GM08714 (cell line): ENCODE measurements around the gene TYW1B.
"Not testable (repeated sequence)": the region's sequence is repeated elsewhere in the genome, so short reads cannot be mapped to it uniquely, and the experiment has no call there.

ENCODE experiments used
- H3K4me3 ChIP-seq: fragments of 200-500 bp; sonication (Bioruptor generic); 2 replicates; pipeline ENCODE4 v1.5.1; 2014; ENCODE audit warnings: mild to moderate bottlenecking, low read length, inconsistent platforms
- ZNF274 ChIP-seq: IDR thresholded peaks from 2 replicates; pipeline ENCODE4 v1.6.1; 2012; ENCODE audit warnings: mild to moderate bottlenecking, low read depth, low read length

Gene TYW1B

GRCh38 chr7:72711927-72712326, 116.1 kb downstream of the TYW1B start:
- not testable (repeated sequence) for H3K4me3 ChIP-seq

- H3K4me3 ChIP-seq: no peak overlapping the region
- TF ChIP-seq ZNF274: no peak
Observed at GRCh38 chr7:72710983-72711382, 117.0 kb downstream of the TYW1B start.

- H3K4me3 ChIP-seq: no peak overlapping the region
- no peak for TF ChIP-seq ZNF274
Observed at GRCh38 chr7:72709909-72710308, 118.1 kb downstream of the TYW1B start.

GRCh38 chr7:72708371-72709050, 119.5 kb downstream of the TYW1B start:
- H3K4me3 ChIP-seq: not testable (repeated sequence)

- no peak for TF ChIP-seq ZNF274
- no peak overlapping the region for H3K4me3 ChIP-seq
Observed at GRCh38 chr7:72706521-72706920, 121.5 kb downstream of the TYW1B start.

- H3K4me3 ChIP-seq: not testable (repeated sequence)
Observed at GRCh38 chr7:72705693-72706092, 122.3 kb downstream of the TYW1B start.

GRCh38 chr7:72704894-72705293, 123.1 kb downstream of the TYW1B start:
- no peak for TF ChIP-seq ZNF274
- no peak overlapping the region for H3K4me3 ChIP-seq

GRCh38 chr7:72700548-72700947, 127.5 kb downstream of the TYW1B start:
- H3K4me3 ChIP-seq: not testable (repeated sequence)

- H3K4me3 ChIP-seq: not testable (repeated sequence)
Observed at GRCh38 chr7:72697066-72697465, 130.9 kb downstream of the TYW1B start.

- not testable (repeated sequence) for H3K4me3 ChIP-seq
Observed at GRCh38 chr7:72696643-72697042, 131.4 kb downstream of the TYW1B start.

- H3K4me3 ChIP-seq: not testable (repeated sequence)
Observed at GRCh38 chr7:72695482-72695881, 132.5 kb downstream of the TYW1B start.

GRCh38 chr7:72691442-72691841, 136.6 kb downstream of the TYW1B start:
- H3K4me3 ChIP-seq: not testable (repeated sequence)

- H3K4me3 ChIP-seq: not testable (repeated sequence)
Observed at GRCh38 chr7:72690177-72690576, 137.8 kb downstream of the TYW1B start.

- H3K4me3 ChIP-seq: not testable (repeated sequence)
Observed at GRCh38 chr7:72689344-72689743, 138.7 kb downstream of the TYW1B start.

- H3K4me3 ChIP-seq: not testable (repeated sequence)
Observed at GRCh38 chr7:72681211-72681610, 146.8 kb downstream of the TYW1B start.

- H3K4me3 ChIP-seq: not testable (repeated sequence)
Observed at GRCh38 chr7:72676880-72677279, 151.1 kb downstream of the TYW1B start.

GRCh38 chr7:72676086-72676690, 151.8 kb downstream of the TYW1B start:
- H3K4me3 ChIP-seq: not testable (repeated sequence)

GRCh38 chr7:72675686-72676085, 152.3 kb downstream of the TYW1B start:
- H3K4me3 ChIP-seq: not testable (repeated sequence)
